ENCODE data around the gene CLINT1.
"Not testable (repeated sequence)": the region's sequence is repeated elsewhere in the genome, so short reads cannot be mapped to it uniquely, and the experiment has no call there.

The CLINT1 gene

GRCh38 chr5:157858527-157859226, at the start of gene CLINT1:
CLINT1 (minus strand) TSS chr5:157859145; CDS start chr5:157858970, 175 bp downstream.
- DNase-seq: peak; percentile 88 to 91

- DNase-seq: no peak
Observed at GRCh38 chr5:157908459-157908858, 49.5 kb upstream of the CLINT1 start.

- DNase-seq: no peak
Observed at GRCh38 chr5:157907479-157907878, 48.5 kb upstream of the CLINT1 start.

- no peak for DNase-seq
Observed at GRCh38 chr5:157903117-157903450, 44.1 kb upstream of the CLINT1 start.

- no peak for DNase-seq
Observed at GRCh38 chr5:157902449-157903116, 43.6 kb upstream of the CLINT1 start.

GRCh38 chr5:157900644-157901043, 41.7 kb upstream of the CLINT1 start:
- DNase-seq: no peak

GRCh38 chr5:157893611-157894010, 34.7 kb upstream of the CLINT1 start:
- DNase-seq: no peak

GRCh38 chr5:157892974-157893373, 34.0 kb upstream of the CLINT1 start:
- DNase-seq: no peak

GRCh38 chr5:157890836-157891597, 32.1 kb upstream of the CLINT1 start:
- no peak for DNase-seq

- no peak for DNase-seq
Observed at GRCh38 chr5:157888814-157889532, 30.0 kb upstream of the CLINT1 start.

- DNase-seq: no peak
Observed at GRCh38 chr5:157886796-157887380, 27.9 kb upstream of the CLINT1 start.

GRCh38 chr5:157885051-157885450, 26.1 kb upstream of the CLINT1 start:
- not testable (repeated sequence) for DNase-seq

GRCh38 chr5:157881498-157881897, 22.6 kb upstream of the CLINT1 start:
- not testable (repeated sequence) for DNase-seq

GRCh38 chr5:157877821-157878220, 18.9 kb upstream of the CLINT1 start:
- no peak for DNase-seq

GRCh38 chr5:157874861-157875260, 15.9 kb upstream of the CLINT1 start:
- DNase-seq: no peak

GRCh38 chr5:157870837-157871834, 12.2 kb upstream of the CLINT1 start:
- no peak for DNase-seq

GRCh38 chr5:157867751-157868387, 8.9 kb upstream of the CLINT1 start:
- no peak for DNase-seq

GRCh38 chr5:157866536-157866935, 7.6 kb upstream of the CLINT1 start:
- DNase-seq: no peak

GRCh38 chr5:157865781-157866180, 6.8 kb upstream of the CLINT1 start:
- DNase-seq: no peak

- no peak for DNase-seq
Observed at GRCh38 chr5:157864067-157864466, 5.1 kb upstream of the CLINT1 start.
